C1 segment of cervical spinal cord (tissue), 14 donors: ENCODE data around the gene SLC44A3.

Source experiments
- DNase-seq, 14 donors: peaks; one replicate each; lab custom pipeline; 2025; lab: John Stamatoyannopoulos, UW

The SLC44A3 gene, protein sequence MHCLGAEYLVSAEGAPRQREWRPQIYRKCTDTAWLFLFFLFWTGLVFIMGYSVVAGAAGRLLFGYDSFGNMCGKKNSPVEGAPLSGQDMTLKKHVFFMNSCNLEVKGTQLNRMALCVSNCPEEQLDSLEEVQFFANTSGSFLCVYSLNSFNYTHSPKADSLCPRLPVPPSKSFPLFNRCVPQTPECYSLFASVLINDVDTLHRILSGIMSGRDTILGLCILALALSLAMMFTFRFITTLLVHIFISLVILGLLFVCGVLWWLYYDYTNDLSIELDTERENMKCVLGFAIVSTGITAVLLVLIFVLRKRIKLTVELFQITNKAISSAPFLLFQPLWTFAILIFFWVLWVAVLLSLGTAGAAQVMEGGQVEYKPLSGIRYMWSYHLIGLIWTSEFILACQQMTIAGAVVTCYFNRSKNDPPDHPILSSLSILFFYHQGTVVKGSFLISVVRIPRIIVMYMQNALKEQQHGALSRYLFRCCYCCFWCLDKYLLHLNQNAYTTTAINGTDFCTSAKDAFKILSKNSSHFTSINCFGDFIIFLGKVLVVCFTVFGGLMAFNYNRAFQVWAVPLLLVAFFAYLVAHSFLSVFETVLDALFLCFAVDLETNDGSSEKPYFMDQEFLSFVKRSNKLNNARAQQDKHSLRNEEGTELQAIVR

DNA sequence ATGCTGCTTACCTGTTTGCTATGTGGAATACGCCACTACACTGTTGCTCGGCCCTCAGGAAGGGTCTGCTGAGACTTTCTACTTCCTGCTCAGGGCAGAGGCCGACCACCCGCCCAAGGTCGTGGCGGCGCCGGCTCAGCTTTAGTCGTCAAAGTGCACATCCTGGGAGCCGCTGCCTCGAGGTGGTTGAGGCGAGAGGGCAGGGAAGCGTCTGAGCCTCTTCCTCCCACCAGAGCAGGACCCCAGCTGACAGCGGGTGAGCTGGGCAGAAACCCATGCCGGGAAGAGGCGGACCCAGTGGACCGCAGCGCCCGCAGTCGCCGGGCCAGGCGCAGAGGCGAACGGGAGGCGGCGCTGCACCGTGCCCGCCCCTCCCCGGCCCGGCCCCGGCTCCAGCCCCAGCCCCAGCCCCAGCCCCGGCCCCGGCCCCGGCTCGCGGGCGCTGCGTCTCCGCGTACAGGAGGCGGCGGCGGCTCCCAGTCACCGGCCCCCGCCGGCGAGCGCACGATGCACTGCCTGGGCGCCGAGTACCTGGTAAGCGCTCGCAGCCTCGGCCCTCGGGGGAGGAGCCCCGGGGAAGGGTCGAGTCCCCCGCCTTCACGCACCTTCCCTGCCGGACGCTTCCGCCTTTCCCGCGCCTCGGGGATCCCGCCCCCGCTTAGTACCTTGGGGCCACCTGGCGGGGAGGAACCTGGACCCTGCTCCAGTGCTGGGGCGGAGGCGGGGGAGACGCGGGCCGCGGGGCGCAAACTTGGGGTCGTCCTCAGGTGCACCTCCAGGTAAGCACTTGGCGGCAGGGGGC lies at the start of gene SLC44A3:
Gene SLC44A3, plus strand, starts transcription at position 413 of the 802 bp plus-strand sequence. Its CDS starts 95 bp downstream, at position 508.
- DNase-seq = peak in 7 of 14 donors; percentile 15 to 54 (median 30)

DNA sequence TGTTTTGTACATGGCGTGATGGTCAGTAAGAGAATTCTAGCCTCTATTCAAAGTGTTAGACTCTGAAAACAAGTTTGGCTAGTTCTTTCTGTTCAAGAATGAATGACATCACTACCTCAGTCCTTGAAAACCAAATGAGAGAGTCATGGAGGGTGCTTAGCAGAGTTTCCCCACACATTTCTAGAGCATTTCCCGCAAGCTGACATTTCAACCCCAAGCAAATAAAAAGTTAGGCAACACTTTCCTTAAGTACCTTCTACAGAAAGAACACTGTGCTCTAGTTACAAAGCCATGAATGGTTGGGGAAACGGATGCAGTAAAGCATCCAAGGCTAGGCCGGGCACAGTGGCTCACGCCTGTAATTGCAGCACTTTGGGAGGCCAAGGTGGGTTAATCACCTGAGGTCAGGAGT lies 47.9 kb upstream of the SLC44A3 start:
- peak in 1 of 14 donors; percentile 64 for DNase-seq

DNA sequence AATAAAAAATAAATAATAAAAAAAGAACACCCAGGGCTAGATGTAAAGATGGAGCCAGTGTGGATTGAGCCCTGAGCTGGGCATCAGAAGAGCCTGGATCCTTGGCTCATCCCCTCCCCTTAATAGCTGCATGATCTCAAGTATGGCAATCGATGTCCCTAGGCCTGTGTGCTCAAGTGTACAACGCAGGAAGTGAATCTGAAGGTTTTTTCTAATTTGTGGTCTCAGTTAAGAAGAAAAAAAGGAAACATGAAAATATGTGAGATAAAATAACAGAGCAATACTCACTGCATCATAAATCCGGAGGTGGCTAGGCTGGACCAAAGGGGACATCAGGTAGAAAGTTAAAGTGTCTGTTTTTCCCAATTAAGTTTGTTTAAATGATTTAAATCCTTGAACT lies 47.3 kb upstream of the SLC44A3 start:
- DNase-seq = no peak

DNA sequence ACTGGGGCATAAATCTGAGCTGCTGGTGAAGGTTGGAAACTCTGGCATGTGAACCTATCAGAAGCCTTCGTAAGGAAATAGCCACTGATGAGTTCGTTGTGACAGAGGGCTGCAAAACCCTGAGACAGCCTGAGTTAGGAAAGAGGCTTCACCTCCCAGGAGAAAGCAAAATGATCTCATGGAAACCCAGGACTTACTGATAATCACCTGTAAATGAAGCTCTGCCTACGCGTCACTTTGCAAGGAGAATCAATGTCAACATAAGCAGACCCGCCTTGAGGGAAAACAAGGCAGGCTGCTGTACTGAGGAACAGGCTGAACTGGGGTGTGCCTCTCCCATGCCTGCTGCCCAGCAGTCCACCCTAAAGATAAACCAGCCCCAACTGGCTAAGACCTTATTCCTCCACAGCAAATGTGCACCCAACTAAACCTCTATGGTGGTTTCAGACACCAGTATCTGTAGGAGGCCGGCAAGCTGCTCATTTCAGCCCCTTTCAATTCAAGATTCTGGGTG lies 46.8 kb upstream of the SLC44A3 start:
- no peak for DNase-seq

DNA sequence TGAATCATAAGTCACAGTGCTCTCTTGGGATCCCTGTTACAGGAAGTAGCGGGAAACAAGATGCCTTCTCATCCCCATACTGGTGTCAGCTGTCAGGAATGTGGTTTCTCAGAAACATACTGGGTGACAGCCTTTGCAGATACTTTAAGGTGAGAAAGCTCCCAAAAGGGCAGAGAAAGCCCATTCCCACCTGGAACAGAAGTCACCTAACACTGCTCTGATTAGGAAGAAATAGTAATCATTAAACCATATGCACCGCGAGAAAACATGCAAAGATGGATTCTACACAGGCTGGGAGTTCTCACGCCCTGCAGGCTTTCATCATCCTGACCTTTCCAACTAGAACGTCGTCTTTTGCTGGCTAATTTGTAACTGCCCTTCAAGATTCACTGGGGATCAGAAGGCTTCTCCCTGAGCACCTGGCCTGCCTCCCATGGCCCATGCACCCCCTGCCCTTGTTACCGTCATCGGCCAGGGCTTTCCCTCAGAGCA lies 46.2 kb upstream of the SLC44A3 start:
- DNase-seq = no peak

DNA sequence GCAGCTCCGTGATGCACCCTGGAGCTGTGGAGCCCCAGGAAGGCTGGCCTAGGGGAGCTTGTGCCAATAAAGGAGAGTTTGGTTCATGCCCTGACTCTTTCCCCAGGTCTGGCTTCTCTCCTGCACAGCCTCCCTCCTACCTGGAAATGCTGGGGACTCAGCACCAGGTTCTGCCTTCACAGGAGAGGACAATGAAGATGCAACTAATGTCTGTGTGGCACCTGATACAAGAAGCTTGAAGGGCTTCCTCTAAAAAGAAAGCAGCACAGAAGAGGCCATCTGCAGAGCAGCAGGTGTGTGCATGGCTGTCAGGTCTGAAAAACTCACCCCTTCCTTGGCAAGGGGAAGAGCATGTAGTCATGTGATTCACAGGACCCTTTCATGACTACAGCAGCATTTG lies 43.7 kb upstream of the SLC44A3 start:
- DNase-seq = no peak

DNA sequence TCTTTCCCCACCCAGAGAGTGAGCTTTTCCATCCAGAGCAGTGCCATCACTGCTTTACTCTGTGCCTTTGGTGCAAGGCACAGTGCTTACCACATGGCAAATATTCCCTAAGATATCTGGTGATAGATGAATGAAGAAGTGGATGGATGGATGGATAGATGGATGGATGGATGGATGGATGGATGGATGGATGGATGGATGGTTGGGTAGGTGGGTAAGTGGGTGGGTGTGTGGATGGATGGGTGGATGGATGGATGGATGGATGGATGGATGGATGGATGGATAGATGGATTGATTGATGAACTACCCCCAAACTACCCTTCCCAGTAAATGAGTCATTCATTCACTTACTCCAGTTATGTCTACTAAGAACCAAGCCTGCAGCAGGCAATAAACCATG lies 42.9 kb upstream of the SLC44A3 start:
- no peak for DNase-seq

DNA sequence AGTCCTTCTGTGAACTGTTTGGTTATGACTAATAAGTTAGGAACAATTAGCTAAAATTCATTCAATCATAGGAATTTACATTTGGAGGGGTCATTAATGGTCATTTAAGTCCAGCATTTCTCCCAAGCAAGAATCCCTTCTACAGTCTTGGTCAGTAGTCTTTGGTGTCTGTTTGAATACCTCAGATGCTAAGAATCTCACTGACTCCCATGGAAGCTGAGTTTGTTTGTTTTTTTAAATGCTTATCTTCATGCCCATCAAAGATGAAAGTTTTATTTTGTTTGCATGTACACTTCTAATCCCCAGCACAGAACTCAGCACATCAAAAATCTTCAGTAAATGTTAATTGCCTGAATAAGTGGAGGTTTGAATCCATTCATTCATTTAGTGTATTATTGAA lies 41.3 kb upstream of the SLC44A3 start:
- no peak for DNase-seq

DNA sequence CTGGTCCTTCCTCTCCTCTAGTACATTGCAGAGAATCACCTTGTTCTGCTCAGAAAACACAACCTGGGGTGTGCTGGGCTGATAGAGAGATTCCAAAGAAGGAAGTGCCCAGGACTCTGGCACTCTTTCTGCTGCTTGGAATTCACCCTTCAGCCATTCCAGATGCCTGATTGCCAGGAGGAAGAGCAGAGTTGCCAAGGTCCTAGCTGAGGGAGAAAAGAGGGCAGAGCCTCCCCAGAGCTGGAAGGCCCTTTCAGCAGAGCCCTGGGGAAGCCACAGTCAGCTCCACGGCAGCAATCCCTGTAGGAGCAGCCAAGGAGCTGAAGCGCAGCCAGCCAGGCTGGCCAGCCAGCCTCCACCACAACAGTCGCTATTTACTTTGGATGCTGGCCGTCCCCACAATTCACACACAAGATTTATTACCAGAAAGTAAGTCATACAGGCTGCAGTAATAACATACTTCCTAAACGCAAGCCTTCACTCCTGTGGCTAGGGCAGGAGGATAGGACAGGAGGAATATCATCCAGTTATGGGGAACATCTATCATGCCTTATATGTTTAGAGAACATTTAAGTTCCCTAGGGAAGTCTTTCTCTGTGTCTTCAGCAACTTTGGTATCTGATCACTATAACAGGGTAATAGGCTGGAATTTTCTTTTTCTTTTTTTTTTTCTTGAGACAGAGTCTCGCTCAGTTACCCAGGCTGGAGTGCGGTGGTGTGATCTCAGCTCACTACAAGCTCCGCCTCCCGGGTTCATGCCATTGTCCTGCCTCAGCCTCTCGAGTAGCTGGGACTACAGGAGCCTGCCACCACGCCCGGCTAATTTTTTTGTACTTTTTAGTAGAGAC lies 36.6 kb upstream of the SLC44A3 start:
- peak in 10 of 14 donors; percentile 5 to 75 (median 42) for DNase-seq

DNA sequence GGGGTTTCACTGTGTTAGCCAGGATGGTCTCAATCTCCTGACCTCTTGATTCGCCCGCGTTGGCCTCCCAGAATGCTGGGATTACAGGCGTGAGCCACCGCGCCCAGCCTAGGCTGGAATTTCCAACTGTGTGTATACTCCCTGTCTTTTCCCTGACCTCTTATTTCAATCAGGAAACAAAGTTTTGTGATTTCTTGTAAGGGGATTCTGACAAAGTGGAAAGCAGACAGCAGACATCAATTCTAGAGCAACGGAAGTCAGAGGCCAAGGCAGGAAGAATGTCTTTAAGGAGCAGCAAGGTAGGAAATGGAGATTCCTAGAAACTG lies 36.0 kb upstream of the SLC44A3 start:
- DNase-seq = no peak

DNA sequence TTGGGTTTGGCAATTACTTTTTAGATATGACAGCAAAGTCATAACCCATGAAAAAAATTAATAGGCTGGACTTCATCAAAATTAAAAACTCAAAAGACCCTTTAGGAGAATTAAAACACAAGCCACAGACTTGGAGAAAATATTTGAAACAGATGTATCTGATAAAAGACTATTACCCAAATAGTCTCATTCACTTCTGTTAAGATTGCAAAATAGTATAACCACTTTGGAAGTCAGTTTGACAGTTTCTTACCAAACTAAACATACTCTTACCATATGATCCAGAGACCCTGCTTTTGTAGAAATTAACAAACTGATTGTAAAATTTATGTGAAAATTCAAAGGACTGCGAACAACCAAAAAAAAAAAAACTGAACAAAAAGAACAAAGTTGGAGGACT lies 32.5 kb upstream of the SLC44A3 start:
- DNase-seq = no peak

DNA sequence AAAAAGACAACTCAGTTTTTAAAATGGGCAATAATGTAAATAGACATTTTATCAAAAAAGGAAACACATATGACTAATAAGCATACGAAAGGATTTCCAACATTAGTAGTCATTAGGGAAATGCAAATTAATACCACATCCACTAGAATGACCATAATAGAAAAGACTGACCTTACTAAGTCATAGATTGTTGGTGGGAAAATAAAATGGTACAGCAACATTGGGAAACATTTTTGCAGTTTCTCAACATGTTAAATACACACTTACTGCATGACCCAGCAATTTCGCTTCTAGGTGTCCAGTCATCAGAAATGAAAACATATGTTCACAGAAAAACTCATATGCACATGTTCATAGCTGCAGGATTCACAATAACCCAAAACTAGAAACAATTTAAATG lies 29.9 kb upstream of the SLC44A3 start:
- no peak for DNase-seq

DNA sequence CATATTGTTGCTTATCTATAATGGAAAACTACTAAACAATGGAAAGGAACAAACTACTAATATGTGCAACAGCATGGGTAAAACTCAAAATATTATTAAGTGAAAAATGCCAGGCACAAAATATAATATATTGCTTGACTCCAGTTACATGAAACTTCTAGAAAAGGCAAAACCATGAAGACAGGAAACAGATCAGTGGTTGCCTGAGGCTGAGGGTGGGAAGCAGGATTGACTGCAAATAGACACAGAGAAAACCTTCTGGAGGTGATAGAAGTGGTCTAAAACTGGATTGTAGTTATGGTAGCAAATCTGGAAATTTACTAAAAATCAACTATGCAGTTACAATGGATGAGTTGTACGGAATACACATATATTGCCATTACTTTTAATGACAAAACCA lies 29.5 kb upstream of the SLC44A3 start:
- DNase-seq = no peak

DNA sequence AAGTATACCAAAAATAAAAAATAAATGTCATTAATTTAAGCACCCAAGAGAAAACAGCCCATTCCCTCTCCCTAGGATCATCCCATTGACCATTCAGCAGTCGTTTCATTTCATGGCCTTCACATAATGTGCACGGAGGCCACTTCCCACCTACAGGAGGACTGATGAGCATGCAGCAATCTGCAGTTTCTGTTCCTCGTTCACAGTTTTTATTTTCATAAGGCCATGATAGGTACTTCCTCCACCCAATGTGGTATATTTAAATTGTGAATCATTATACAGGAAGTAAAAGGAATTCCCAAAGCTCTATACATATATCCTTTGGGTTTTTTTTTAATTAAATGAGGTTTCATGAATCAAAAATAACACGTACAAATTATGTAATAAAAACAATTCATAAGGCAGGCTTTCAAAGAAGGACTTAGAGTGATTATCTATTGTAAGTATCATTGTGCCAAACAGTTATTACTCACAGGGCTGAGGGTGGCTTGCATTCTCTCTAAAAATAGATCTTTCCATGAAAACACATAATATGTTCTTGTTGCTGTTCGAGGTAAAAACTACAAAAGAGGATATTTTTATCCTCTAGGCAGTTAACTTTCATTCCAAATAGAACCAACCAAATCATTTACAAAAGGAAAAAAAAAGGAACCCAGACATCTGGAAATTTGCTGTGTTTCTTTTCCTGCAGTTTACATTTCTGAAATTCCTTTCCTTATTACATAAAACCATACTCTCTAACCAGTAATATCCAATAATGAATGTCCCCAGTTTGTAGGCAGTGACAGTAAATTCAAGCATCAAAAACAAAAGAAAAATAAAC lies 27.5 kb upstream of the SLC44A3 start:
- no peak for DNase-seq

DNA sequence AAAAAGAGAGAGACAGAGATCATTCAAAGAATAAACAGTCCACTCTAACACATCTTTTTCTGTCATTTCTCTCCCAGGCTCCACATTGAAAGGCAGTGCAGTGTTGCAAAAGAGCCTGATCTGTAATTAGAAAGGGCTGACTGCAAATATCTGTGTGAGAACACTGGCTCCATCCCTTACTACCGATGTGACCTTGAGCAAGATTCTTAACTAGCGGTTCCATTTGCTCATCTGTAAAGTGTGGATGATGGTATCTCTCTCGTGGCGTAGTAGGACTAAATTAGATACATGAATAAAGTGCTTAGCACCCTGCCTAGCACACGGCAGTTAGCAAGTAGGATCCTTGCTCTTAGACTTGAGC lies 26.9 kb upstream of the SLC44A3 start:
- DNase-seq = no peak

DNA sequence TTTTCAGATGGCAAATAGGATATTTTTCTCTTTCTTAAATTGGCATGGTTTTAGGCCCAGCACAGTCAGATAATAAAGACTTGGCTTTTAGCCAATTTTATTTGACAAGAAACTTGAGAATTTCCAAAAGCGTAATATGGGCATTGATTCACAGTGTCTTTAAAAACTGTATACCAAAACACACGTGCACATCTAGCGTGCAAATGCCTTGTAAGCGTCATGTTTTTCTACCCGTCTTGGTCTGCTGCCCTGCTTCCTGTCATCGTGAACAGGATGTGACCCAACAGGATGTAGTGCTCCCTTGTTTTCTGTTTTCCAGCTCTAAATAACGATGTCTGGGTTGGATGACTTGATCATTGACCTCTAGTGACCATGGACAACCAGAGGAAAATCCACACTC lies 24.7 kb upstream of the SLC44A3 start:
- DNase-seq = no peak

DNA sequence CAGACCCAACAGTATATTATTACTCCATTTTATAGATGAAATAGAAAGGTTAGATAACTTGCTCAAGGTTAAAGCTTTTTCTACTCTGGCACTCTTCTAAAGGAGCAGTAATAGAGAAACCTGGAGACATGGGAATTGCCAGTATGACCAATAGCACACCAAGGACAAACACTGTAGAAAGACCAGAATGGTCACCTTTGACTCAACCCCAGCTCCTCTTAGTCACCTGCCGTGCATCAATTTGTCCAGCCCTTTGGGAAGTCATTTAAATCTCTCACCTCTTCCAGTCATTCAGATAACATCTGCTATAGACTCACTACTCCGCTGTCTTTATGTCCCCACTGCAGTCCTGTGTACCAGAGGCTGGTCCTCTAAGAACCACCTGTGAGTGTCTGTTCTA lies 23.9 kb upstream of the SLC44A3 start:
- no peak for DNase-seq

DNA sequence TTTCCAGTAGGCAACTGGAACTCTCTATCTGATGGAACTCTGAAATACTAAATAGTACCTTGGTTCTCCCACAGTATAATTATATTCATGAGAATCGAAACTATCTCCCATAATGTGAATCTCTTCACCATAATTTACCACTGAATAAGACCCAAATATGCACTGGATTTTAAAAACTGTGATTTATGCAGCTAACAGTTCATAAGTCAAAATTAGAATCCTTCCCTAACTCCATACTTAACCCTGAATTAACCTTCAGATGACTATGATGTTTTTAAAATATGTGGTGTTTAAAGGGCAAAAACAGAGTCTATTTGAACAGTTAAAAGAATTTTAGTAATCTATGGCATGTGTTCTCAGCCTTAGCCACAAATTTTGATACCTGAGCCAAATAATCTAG lies 22.9 kb upstream of the SLC44A3 start:
- no peak for DNase-seq

DNA sequence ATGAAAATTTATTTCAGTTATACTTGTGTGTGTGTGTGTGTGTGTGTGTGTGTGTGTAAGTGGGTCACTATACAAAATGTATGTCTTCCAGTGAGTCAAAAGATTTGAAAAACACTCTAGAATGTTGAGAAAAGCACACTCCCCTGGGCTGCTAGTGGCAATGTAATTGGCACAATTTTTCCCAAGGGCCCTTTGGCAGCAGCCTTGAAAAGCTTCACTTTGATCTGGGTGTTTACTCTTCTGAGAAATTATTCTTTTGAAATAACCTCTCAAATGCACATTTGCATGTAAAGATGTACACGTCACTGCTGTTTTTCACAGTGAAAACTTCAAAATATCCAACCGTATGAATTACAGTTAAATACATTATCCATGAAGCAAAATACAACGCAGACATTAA lies 22.1 kb upstream of the SLC44A3 start:
- no peak for DNase-seq

DNA sequence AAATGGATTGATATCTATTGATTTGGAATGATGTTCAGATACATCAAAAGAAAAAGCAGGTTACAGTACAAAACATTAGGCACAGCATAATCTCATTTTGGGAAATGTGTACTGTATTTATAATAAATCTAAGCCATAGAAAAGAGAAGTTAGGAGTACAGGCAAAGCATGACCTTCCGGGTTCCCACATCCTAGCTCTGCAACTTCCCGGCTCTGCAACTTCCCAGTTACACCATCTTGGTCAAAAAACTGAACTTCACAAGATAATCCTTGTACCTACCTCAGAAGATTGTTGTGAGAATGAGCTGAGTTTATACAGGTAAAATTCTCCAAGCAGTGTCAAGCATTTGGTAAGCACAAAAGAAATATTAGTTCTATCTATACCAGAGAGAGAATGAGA lies 21.7 kb upstream of the SLC44A3 start:
- DNase-seq = no peak
